Measurements from ENCODE around the gene UBE3D. TPM values are rescaled to one million over a fixed set of nuclear protein-coding genes. Genes with fewer than 3 reads are reported as not detected.

UBE3D gene
- total RNA-seq, 2 experiments from 2014 or later, result 6.7 to 7.6 TPM

GRCh38 chr6:82908661-82909060 lies 157.0 kb downstream of the UBE3D start:
- CTCF ChIA-PET, result no interaction called here
- TF ChIP-seq, protein P1, sequence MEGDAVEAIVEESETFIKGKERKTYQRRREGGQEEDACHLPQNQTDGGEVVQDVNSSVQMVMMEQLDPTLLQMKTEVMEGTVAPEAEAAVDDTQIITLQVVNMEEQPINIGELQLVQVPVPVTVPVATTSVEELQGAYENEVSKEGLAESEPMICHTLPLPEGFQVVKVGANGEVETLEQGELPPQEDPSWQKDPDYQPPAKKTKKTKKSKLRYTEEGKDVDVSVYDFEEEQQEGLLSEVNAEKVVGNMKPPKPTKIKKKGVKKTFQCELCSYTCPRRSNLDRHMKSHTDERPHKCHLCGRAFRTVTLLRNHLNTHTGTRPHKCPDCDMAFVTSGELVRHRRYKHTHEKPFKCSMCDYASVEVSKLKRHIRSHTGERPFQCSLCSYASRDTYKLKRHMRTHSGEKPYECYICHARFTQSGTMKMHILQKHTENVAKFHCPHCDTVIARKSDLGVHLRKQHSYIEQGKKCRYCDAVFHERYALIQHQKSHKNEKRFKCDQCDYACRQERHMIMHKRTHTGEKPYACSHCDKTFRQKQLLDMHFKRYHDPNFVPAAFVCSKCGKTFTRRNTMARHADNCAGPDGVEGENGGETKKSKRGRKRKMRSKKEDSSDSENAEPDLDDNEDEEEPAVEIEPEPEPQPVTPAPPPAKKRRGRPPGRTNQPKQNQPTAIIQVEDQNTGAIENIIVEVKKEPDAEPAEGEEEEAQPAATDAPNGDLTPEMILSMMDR (IDR thresholded peaks at IDR 0.05), result no peak
- Mint-ChIP-seq H3K4me3 (no peak overlapping the region), H3K4me1 (ENCODE audit: low read depth) (no peaks in the 10 kb centered on the region), H3K27me3 (no peaks in the 10 kb centered on the region), H3K27ac (no peak overlapping the region), H3K9me3 (no peaks in the 10 kb centered on the region), H3K36me3 (ENCODE audit: low read depth) (peaks cover 1% of the 10 kb centered on the region)
- DNase-seq (no peak), ATAC-seq (no peak)
- POLR2A ChIA-PET, result no interaction called here
- intact Hi-C loops (cut with micrococcal nuclease), result no loop called here

- intact Hi-C loops (cut with micrococcal nuclease), result no loop called here
- DNase-seq, result no peak
Observed at GRCh38 chr6:82906951-82907350, 158.7 kb downstream of the UBE3D start.

DNA sequence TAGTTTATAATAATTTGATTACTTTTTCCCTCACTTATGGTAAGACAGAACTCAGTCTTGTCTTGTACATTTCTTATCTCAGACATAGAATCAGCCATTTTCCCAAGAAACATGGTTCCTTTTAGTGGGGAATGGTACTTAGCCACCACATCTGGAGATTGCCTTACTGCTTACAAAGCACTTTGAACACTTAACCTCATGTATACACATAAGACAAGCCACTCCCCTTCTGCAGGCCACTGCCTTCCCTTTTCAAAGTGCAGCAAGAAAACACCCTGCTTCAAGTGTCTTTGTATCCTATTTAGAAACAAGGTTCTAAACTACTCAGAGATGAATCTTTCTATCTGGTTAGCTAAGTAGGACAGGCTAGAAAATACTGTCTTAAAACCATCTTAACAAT lies 159.2 kb downstream of the UBE3D start:
- CTCF ChIA-PET, result no interaction called here
- TF ChIP-seq, protein P1 (IDR thresholded peaks at IDR 0.05), result no peak
- POLR2A ChIA-PET, result interaction anchor here (0.6 kb wide), 1 partner anchor 113 kb away, joined by 3 read pairs; no protein-coding TSS in a partner anchor
- no peaks in the 10 kb centered on the region for H3K4me1 Mint-ChIP-seq (ENCODE audit: low read depth)
- no peak for DNase-seq
- ATAC-seq, result no peak
- H3K27me3 Mint-ChIP-seq, result no peaks in the 10 kb centered on the region
- H3K36me3 Mint-ChIP-seq (ENCODE audit: low read depth), result peaks cover 1% of the 10 kb centered on the region
- no peak overlapping the region for H3K4me3 Mint-ChIP-seq
- no peaks in the 10 kb centered on the region for H3K9me3 Mint-ChIP-seq
- intact Hi-C loops (cut with micrococcal nuclease), result no loop called here
- H3K27ac Mint-ChIP-seq, result no peak overlapping the region

More at GRCh38 chr6:82906951-82907350, 158.7 kb downstream of the UBE3D start:
- POLR2A ChIA-PET, result interaction anchor here (0.6 kb wide), 1 partner anchor 112 kb away, joined by 3 read pairs; no protein-coding TSS in a partner anchor
- Mint-ChIP-seq H3K27me3 (no peaks in the 10 kb centered on the region), H3K27ac (no peak overlapping the region), H3K4me3 (no peak overlapping the region), H3K36me3 (ENCODE audit: low read depth) (peaks cover 1% of the 10 kb centered on the region), H3K4me1 (ENCODE audit: low read depth) (no peaks in the 10 kb centered on the region), H3K9me3 (no peaks in the 10 kb centered on the region)
- no peak for ATAC-seq
- TF ChIP-seq, protein P1 (IDR thresholded peaks at IDR 0.05), result no peak
- CTCF ChIA-PET, result no interaction called here

DNA sequence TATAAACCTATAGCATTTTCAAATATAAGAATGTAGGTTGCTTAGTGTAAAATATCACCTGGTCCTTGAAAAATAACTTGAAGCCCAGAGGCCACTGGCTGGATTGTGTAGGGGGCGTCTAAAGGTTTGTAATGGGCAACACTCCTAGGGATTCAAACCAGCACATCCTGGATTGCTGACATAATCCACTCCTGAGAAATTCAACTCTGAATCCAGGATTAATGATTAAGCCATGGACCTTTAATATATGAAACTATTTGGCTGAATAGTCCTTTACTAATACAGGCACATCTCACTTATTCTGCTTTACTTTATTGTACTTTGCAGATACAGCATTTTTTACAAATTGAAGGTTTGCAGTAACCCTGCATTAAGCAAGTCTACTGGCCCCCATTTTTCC lies 160.8 kb downstream of the UBE3D start:
- DNase-seq (no peak), ATAC-seq (no peak)
- intact Hi-C loops (cut with micrococcal nuclease), result no loop called here
- ChIA-PET POLR2A (no interaction called here), CTCF (no interaction called here)
- Mint-ChIP-seq H3K4me1 (ENCODE audit: low read depth) (no peaks in the 10 kb centered on the region), H3K36me3 (ENCODE audit: low read depth) (no peaks in the 10 kb centered on the region), H3K4me3 (no peak overlapping the region), H3K9me3 (no peaks in the 10 kb centered on the region), H3K27me3 (no peaks in the 10 kb centered on the region), H3K27ac (no peak overlapping the region)
- TF ChIP-seq, protein P1 (IDR thresholded peaks at IDR 0.05), result no peak

DNA sequence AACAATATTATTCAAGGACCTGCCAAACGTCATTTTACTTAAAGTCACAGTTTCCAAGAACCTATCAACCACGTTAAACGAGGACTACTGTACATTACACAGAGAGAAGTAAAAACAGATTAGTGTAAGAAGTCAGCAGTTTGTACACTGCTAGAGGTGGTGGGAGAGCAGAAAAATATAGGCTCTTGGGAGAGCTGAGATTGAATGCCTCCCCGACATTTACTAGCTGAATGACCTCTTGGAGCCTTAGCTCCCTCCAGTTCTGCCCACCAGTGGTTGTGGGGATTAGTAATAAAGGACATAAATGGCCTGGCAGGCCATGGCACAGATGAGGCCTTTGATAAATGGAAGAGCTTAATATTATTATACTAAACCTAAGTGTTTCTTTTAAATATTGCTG lies 161.4 kb downstream of the UBE3D start:
- Mint-ChIP-seq H3K4me3 (no peak overlapping the region), H3K27me3 (no peaks in the 10 kb centered on the region)
- POLR2A ChIA-PET, result no interaction called here

More for the DNA sequence above, 161.4 kb downstream of the UBE3D start:
- Mint-ChIP-seq H3K27ac (no peak overlapping the region), H3K36me3 (ENCODE audit: low read depth) (no peaks in the 10 kb centered on the region), H3K9me3 (no peaks in the 10 kb centered on the region), H3K4me1 (ENCODE audit: low read depth) (no peaks in the 10 kb centered on the region)
- CTCF ChIA-PET, result no interaction called here
- intact Hi-C loops (cut with micrococcal nuclease), result no loop called here
- DNase-seq (no peak), ATAC-seq (no peak)
- TF ChIP-seq, protein P1 (IDR thresholded peaks at IDR 0.05), result no peak
